Fibroblast of skin of abdomen (primary cell): ENCODE results near the gene JPT2.

Experiments
- DNase-seq: peaks from one replicate; pipeline ENCODE4 v3.0.0-alpha.2; 2013

JPT2 gene

GRCh38 chr16:1740234-1740633 is 62.2 kb downstream of the JPT2 start:
- DNase-seq = no peak

- no peak for DNase-seq
Observed at GRCh38 chr16:1740781-1741490, 62.9 kb downstream of the JPT2 start.

GRCh38 chr16:1741553-1742165 is 63.6 kb downstream of the JPT2 start:
- no peak for DNase-seq

GRCh38 chr16:1743376-1744337 is 65.6 kb downstream of the JPT2 start:
- DNase-seq = no peak

- DNase-seq = no peak
Observed at GRCh38 chr16:1744338-1744840, 66.3 kb downstream of the JPT2 start.

GRCh38 chr16:1745181-1745899 is 67.3 kb downstream of the JPT2 start:
- peak; percentile 77 for DNase-seq

- peak; percentile 72 for DNase-seq
Observed at GRCh38 chr16:1745900-1746692, 68.0 kb downstream of the JPT2 start.

GRCh38 chr16:1746693-1747195 is 68.7 kb downstream of the JPT2 start:
- DNase-seq = no peak

- no peak for DNase-seq
Observed at GRCh38 chr16:1747934-1748333, 69.9 kb downstream of the JPT2 start.

GRCh38 chr16:1749152-1750117 is 71.4 kb downstream of the JPT2 start:
- DNase-seq = no peak
